PC-9 (cell line): ENCODE results near the gene TMEM270.

Experiments
- EZH2 ChIP-seq: fragments of 200-600 bp; sonication (generic); IDR thresholded peaks from 2 replicates; pipeline ENCODE4 v1.8.0; 2017; ENCODE audit warnings: antibody characterized with exemption, low read depth
- TF ChIP-seq, protein P1 (sequence below): fragments of 200-600 bp; sonication (generic); conservative IDR thresholded peaks from 2 replicates; pipeline ENCODE4 v1.6.1; 2017; ENCODE audit warnings: mixed run types, antibody characterized with exemption, mild to moderate bottlenecking, moderate library complexity

- no peak for TF ChIP-seq EZH2
- TF ChIP-seq, protein P1, sequence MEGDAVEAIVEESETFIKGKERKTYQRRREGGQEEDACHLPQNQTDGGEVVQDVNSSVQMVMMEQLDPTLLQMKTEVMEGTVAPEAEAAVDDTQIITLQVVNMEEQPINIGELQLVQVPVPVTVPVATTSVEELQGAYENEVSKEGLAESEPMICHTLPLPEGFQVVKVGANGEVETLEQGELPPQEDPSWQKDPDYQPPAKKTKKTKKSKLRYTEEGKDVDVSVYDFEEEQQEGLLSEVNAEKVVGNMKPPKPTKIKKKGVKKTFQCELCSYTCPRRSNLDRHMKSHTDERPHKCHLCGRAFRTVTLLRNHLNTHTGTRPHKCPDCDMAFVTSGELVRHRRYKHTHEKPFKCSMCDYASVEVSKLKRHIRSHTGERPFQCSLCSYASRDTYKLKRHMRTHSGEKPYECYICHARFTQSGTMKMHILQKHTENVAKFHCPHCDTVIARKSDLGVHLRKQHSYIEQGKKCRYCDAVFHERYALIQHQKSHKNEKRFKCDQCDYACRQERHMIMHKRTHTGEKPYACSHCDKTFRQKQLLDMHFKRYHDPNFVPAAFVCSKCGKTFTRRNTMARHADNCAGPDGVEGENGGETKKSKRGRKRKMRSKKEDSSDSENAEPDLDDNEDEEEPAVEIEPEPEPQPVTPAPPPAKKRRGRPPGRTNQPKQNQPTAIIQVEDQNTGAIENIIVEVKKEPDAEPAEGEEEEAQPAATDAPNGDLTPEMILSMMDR, result no peak
Measured at GRCh38 chr7:73901823-73902597, 41.1 kb downstream of the TMEM270 start.
